B cell (primary cell): ENCODE measurements around the gene C21orf58. TPM values are rescaled to one million over a fixed set of nuclear protein-coding genes. Genes with fewer than 3 reads are reported as not detected.

Experiments
- ATAC-seq: fragments of 200-7000 bp; cut with Tn5 transposase; one replicate; pipeline ENCODE4 v1.10.0; 2021; ENCODE audit warnings: low read depth, mild to moderate bottlenecking, moderate number of reproducible peaks, moderate library complexity
- CTCF ChIA-PET: fragments of 350-600 bp; sonication (Branson Sonifier 250); formaldehyde crosslinking; loops from one replicate; lab custom pipeline; 2021; ENCODE audit warnings: antibody characterized with exemption, inconsistent platforms; lab: Charles Lee
- POLR2A ChIA-PET: fragments of 350-600 bp; sonication (Branson Sonifier 250); formaldehyde crosslinking; loops from one replicate; lab custom pipeline; 2021; ENCODE audit warnings: antibody characterized with exemption; lab: Charles Lee
- DNase-seq: peaks from one replicate; pipeline ENCODE4 v3.0.0; 2013
- H2AFZ ChIP-seq: 2 replicates; pipeline ENCODE4 v1.6.1; 2012; ENCODE audit warnings: mild to moderate bottlenecking, low read depth, low read length; ENCODE audit not compliant: insufficient read depth, poor library complexity, severe bottlenecking
- H3K27ac ChIP-seq, 2 donors: 1 replicate in 1 of 2; 2 replicates in 1 of 2; pipeline ENCODE4 v1.5.1; 2012 to 2013; ENCODE audit warnings: low read length in 2 of 2, mild to moderate bottlenecking in 2 of 2, moderate library complexity in 1 of 2
- H3K27me3 ChIP-seq, 4 experiments: fragments of 200-600 bp in 1 of 4; sonication (generic) in 1 of 4; replicated peaks in 1 of 4; 1 replicate in 2 of 4; 2 replicates in 2 of 4; pipeline versions ENCODE4 v1.6.1 to v1.7.0; 2013 to 2016; ENCODE audit warnings: low read length in 3 of 4, mild to moderate bottlenecking in 2 of 4, mixed read lengths in 1 of 4, moderate library complexity in 1 of 4; ENCODE audit not compliant: insufficient read depth in 4 of 4, control insufficient read depth in 3 of 4; ENCODE audit errors: control extremely low read depth in 1 of 4
- H3K36me3 ChIP-seq, 2 experiments: replicated peaks in 1 of 2; 1 replicate in 1 of 2; 2 replicates in 1 of 2; pipeline versions ENCODE4 v1.6.1 to v1.7.1; 2013; ENCODE audit warnings: low read length in 1 of 2; ENCODE audit not compliant: insufficient read depth in 2 of 2, control insufficient read depth in 1 of 2; ENCODE audit errors: control extremely low read depth in 1 of 2, extremely low read depth in 1 of 2
- H3K4me1 ChIP-seq, 2 donors: fragments of 200-600 bp in 1 of 2; sonication (generic) in 1 of 2; 1 replicate in 1 of 2; 2 replicates in 1 of 2; pipeline versions ENCODE4 v1.5.1 to v1.6.1; 2013 to 2017; ENCODE audit warnings: low read length in 2 of 2; ENCODE audit not compliant: control insufficient read depth in 2 of 2, insufficient read depth in 2 of 2
- H3K4me2 ChIP-seq: replicated peaks from 2 replicates; pipeline ENCODE3; 2012; ENCODE audit warnings: mild to moderate bottlenecking, low read depth, low read length; ENCODE audit not compliant: poor library complexity, severe bottlenecking
- H3K4me3 ChIP-seq, 5 experiments: fragments of 200-600 bp in 1 of 5; sonication (generic) in 1 of 5; 1 replicate in 3 of 5; 2 replicates in 2 of 5; pipeline versions ENCODE4 v1.5.1 to v1.7.0; 2011 to 2016; ENCODE audit warnings: low read length in 4 of 5, mild to moderate bottlenecking in 4 of 5, low read depth in 2 of 5, control low read depth in 1 of 5, moderate library complexity in 1 of 5; ENCODE audit not compliant: insufficient read depth in 1 of 5; ENCODE audit errors: control extremely low read depth in 1 of 5, extremely low read depth in 1 of 5
- H3K79me2 ChIP-seq: fragments of 200-600 bp; sonication (generic); one replicate; pipeline ENCODE4 v1.6.0; 2016; ENCODE audit warnings: low read length; ENCODE audit not compliant: control insufficient read depth, insufficient read depth
- H3K9ac ChIP-seq: fragments of 200-600 bp; sonication (generic); 2 replicates; pipeline ENCODE4 v1.6.1; 2017; ENCODE audit warnings: mild to moderate bottlenecking, low read length, moderate library complexity
- H3K9me3 ChIP-seq, 3 donors: one replicate each; pipeline versions ENCODE4 v1.6.1 to v1.7.1; 2013; ENCODE audit warnings: low read length in 2 of 3; ENCODE audit not compliant: control insufficient read depth in 2 of 3, insufficient read depth in 1 of 3; ENCODE audit errors: control extremely low read depth in 1 of 3
- H4K20me1 ChIP-seq: 2 replicates; pipeline ENCODE4 v1.6.0; 2012; ENCODE audit warnings: mild to moderate bottlenecking, low read length; ENCODE audit not compliant: insufficient read depth, control insufficient read depth, poor library complexity, severe bottlenecking
- H3K27ac Mint-ChIP-seq: one replicate; pipeline ENCODE4 v1.8.0; 2021; ENCODE audit warnings: mixed read lengths
- H3K27me3 Mint-ChIP-seq: one replicate; pipeline ENCODE4 v1.8.0; 2021; ENCODE audit warnings: mixed read lengths
- H3K4me1 Mint-ChIP-seq: one replicate; pipeline ENCODE4 v1.8.0; 2021; ENCODE audit warnings: mixed read lengths
- H3K4me3 Mint-ChIP-seq: one replicate; pipeline ENCODE4 v1.8.0; 2021; ENCODE audit warnings: mixed read lengths
- H3K9me3 Mint-ChIP-seq: one replicate; pipeline ENCODE4 v1.8.0; 2022; ENCODE audit warnings: mixed read lengths; ENCODE audit not compliant: insufficient read depth
- CTCF ChIP-seq: fragments of 200-600 bp; IDR thresholded peaks from one replicate; pipeline ENCODE4 v1.8.0; 2022; ENCODE audit warnings: antibody characterized with exemption, mild to moderate bottlenecking
- EZH2 ChIP-seq: IDR thresholded peaks from 2 replicates; pipeline ENCODE4 v1.6.1; 2012; ENCODE audit warnings: borderline replicate concordance, low read depth, mild to moderate bottlenecking, moderate library complexity, low read length; ENCODE audit not compliant: insufficient read depth, poor library complexity, severe bottlenecking
- WGBS: methylation state at CpG from one replicate; pipeline ENCODE4 v1.1.5; 2013; ENCODE audit warnings: missing lambda C conversion rate; ENCODE audit not compliant: insufficient coverage; 5-methylcytosine and 5-hydroxymethylcytosine counted together
- intact Hi-C: fragments of 100-400 bp; cut with micrococcal nuclease; formaldehyde crosslinking; loops from one replicate; pipeline ENCODE4 v1.10.0; 2022
- polyA plus RNA-seq: library from polyadenylated mRNA; depleted of rRNA; stranded (reverse); fragments of >200 nt; gene quantifications from 2 replicates; pipeline ENCODE4 v1.2.3, GENCODE V29; 2012
- total RNA-seq, 2 donors: library from RNA; stranded (reverse); fragments of 120-200 nt in 1 of 2; gene quantifications; 1 replicate in 1 of 2; 2 replicates in 1 of 2; pipeline versions ENCODE4 v1.2.3 to v1.2.4, GENCODE V29; 2013 to 2022

The C21orf58 gene
- total and polyA plus RNA-seq, 2 donors (not counting 1 experiment from before 2014, with no cell fraction given): 6.3 to 9.5 TPM

GRCh38 chr21:46326110-46326703 is 2.5 kb upstream of the C21orf58 start:
- CTCF ChIA-PET: interaction anchor here (0.9 to 1.6 kb wide), 4 partner anchors 25 to 183 kb away, joined by 3 to 11 read pairs (median 4); partner anchors contain the start of gene MCM3AP
- intact Hi-C loops: no loop called here
- peak overlapping the region; percentile 46 for H3K4me3 Mint-ChIP-seq
- H3K9me3 Mint-ChIP-seq: no peaks in the 10 kb centered on the region
- Histone ChIP-seq H3K4me3 (no peak overlapping the region), H3K9ac (no peak overlapping the region), H3K9me3 (no peaks in the 10 kb centered on the region), H4K20me1 (no peaks in the 10 kb centered on the region), H2AFZ (no peak overlapping the region), H3K27me3 (peaks cover 0 to 3% (median 0%) of the 10 kb centered on the region in 4 experiments), H3K4me2 (no peak overlapping the region), H3K4me1 (peaks cover 16 to 20% of the 10 kb centered on the region in 2 donors), H3K27ac (no peak overlapping the region), H3K36me3 (peaks cover 0 to 2% of the 10 kb centered on the region in 2 experiments), H3K79me2 (peaks cover 44% of the 10 kb centered on the region)
- peak overlapping the region; percentile 34 for H3K27ac Mint-ChIP-seq
- peaks cover 19% of the 10 kb centered on the region for H3K4me1 Mint-ChIP-seq
- 97% methylated on average over 12 of the region's 15 CpGs for WGBS
- DNase-seq (no peak), ATAC-seq (no peak)
- no peaks in the 10 kb centered on the region for H3K27me3 Mint-ChIP-seq
- no peak for TF ChIP-seq EZH2
- no peak for TF ChIP-seq CTCF
- POLR2A ChIA-PET: no interaction called here
